HCT116 (cell line): ENCODE measurements around the gene BHMT. TPM values are rescaled to one million over a fixed set of nuclear protein-coding genes. Genes with fewer than 3 reads are reported as not detected.
A peak's percentile ranks its signal among the peaks of the same experiment; 100 is the strongest.

Source experiments
- ATAC-seq: fragments of 200-7000 bp; cut with Tn5 transposase; 2 replicates; pipeline ENCODE4 v1.9.1; 2020; ENCODE audit warnings: mild to moderate bottlenecking, moderate library complexity
- BruUV-seq: library from RNA; stranded (reverse); fragments of 400-500 nt; replicated peaks from 2 replicates; lab custom pipeline; 2021; lab: Mats Ljungman, UMichigan
- CTCF ChIA-PET: fragments of 300-600 bp; sonication (Branson Sonifier 250); formaldehyde crosslinking; loops from one replicate; lab custom pipeline; 2021; ENCODE audit warnings: antibody characterized with exemption; lab: Charles Lee
- POLR2A ChIA-PET: fragments of 300-600, 350-600 bp; sonication (Branson Sonifier 250); formaldehyde crosslinking; loops from one replicate; lab custom pipeline; 2021; ENCODE audit warnings: antibody characterized with exemption; lab: Charles Lee
- RAD21 ChIA-PET, 2 experiments: fragments of 300-600 bp; sonication (Branson Sonifier 250); formaldehyde crosslinking; loops; one replicate each; lab custom pipeline; 2023; ENCODE audit warnings: low total read pairs in 2 of 2; ENCODE audit not compliant: uncharacterized antibody in 2 of 2, unreplicated experiment in 2 of 2, low non-redundant PET in 1 of 2; lab: Charles Lee
- DNase-seq: peaks from one replicate; pipeline ENCODE4 v3.0.0-alpha.2; 2010; ENCODE audit warnings: low read depth, low spot score
- H2AFZ ChIP-seq: fragments of 200-600 bp; shearing (Covaris generic), sonication (generic); 2 replicates; pipeline ENCODE4 v1.6.1; 2017; ENCODE audit warnings: low read depth, mixed run types, mixed read lengths, antibody characterized with exemption, low read length; ENCODE audit not compliant: poor library complexity, severe bottlenecking
- H3K27ac ChIP-seq: 2 replicates; pipeline ENCODE4 v1.5.1; 2012; ENCODE audit warnings: low read depth, low read length
- H3K27me3 ChIP-seq: fragments of 200-600 bp; sonication (generic); 2 replicates; pipeline ENCODE4 v1.6.1; 2016; ENCODE audit warnings: mixed run types, low read length, mixed read lengths; ENCODE audit not compliant: insufficient read depth
- H3K36me3 ChIP-seq, 2 experiments: fragments of 200-500 bp in 1 of 2; fragments of 200-600 bp in 1 of 2; sonication (Bioruptor generic) in 1 of 2; sonication (generic) in 1 of 2; 2 replicates each; pipeline versions ENCODE4 v1.5.1 to v1.6.1; 2014 to 2016; ENCODE audit warnings: low read length in 2 of 2, inconsistent platforms in 1 of 2, mixed read lengths in 1 of 2, mixed run types in 1 of 2; ENCODE audit not compliant: insufficient read depth in 2 of 2, control insufficient read depth in 1 of 2
- H3K4me1 ChIP-seq, 2 experiments: fragments of 200-600 bp in 1 of 2; sonication (generic) in 1 of 2; 2 replicates each; pipeline versions ENCODE4 v1.5.1 to v1.6.1; 2012 to 2017; ENCODE audit warnings: low read length in 2 of 2, inconsistent platforms in 1 of 2, mild to moderate bottlenecking in 1 of 2, mixed read lengths in 1 of 2, mixed run types in 1 of 2, moderate library complexity in 1 of 2; ENCODE audit not compliant: insufficient read depth in 2 of 2, control insufficient read depth in 1 of 2
- H3K4me2 ChIP-seq: fragments of 200-600 bp; sonication (generic); 2 replicates; pipeline ENCODE4 v1.6.1; 2017; ENCODE audit warnings: mixed run types, low read length, mixed read lengths
- H3K4me3 ChIP-seq, 2 experiments: fragments of 200-600 bp in 1 of 2; sonication (generic) in 1 of 2; replicated peaks in 1 of 2; 2 replicates each; pipeline ENCODE4 v1.5.1; 2011 to 2016; ENCODE audit warnings: low read length in 2 of 2, control low read depth in 1 of 2, low read depth in 1 of 2, mild to moderate bottlenecking in 1 of 2, mixed read lengths in 1 of 2, mixed run types in 1 of 2
- H3K79me2 ChIP-seq: fragments of 200-600 bp; sonication (generic); 2 replicates; pipeline ENCODE4 v1.6.1; 2017; ENCODE audit warnings: mild to moderate bottlenecking, mixed run types, low read length, moderate library complexity, mixed read lengths; ENCODE audit not compliant: insufficient read depth
- H3K9ac ChIP-seq: fragments of 200-600 bp; sonication (generic); 2 replicates; pipeline ENCODE4 v1.6.1; 2016; ENCODE audit warnings: low read length, mixed read lengths
- H3K9me2 ChIP-seq: fragments of 200-600 bp; sonication (generic), shearing (Covaris generic); 2 replicates; pipeline ENCODE4 v1.6.1; 2017; ENCODE audit warnings: mixed run types, mild to moderate bottlenecking, moderate library complexity; ENCODE audit not compliant: insufficient read depth
- H3K9me3 ChIP-seq, 2 experiments: fragments of 200-500 bp in 1 of 2; fragments of 200-600 bp in 1 of 2; sonication (Bioruptor generic) in 1 of 2; sonication (generic) in 1 of 2; 2 replicates each; pipeline ENCODE4 v1.6.1; 2014 to 2017; ENCODE audit warnings: low read length in 2 of 2, mixed read lengths in 2 of 2, inconsistent platforms in 1 of 2, low read depth in 1 of 2, mild to moderate bottlenecking in 1 of 2, mixed run types in 1 of 2, moderate library complexity in 1 of 2; ENCODE audit not compliant: control insufficient read depth in 1 of 2, insufficient read depth in 1 of 2
- H4K20me1 ChIP-seq: fragments of 200-600 bp; sonication (generic), shearing (Covaris generic); 2 replicates; pipeline ENCODE4 v1.6.1; 2017; ENCODE audit warnings: mixed run types, mild to moderate bottlenecking, moderate library complexity; ENCODE audit not compliant: insufficient read depth
- CEBPB ChIP-seq: IDR thresholded peaks from 2 replicates; pipeline ENCODE4 v1.6.1; 2012; ENCODE audit warnings: low read depth
- EZH2phosphoT487 ChIP-seq: fragments of 200-600 bp; IDR thresholded peaks from 2 replicates; pipeline ENCODE4 v1.6.1; 2018; ENCODE audit warnings: antibody characterized with exemption, borderline replicate concordance
- JUND ChIP-seq: IDR thresholded peaks from 2 replicates; pipeline ENCODE4 v1.6.1; 2012
- MAX ChIP-seq: IDR thresholded peaks from 2 replicates; pipeline ENCODE4 v1.6.1; 2012
- POLR2A ChIP-seq: IDR thresholded peaks from 2 replicates; pipeline ENCODE4 v1.7.0; 2011; ENCODE audit warnings: borderline replicate concordance; ENCODE audit not compliant: insufficient read depth, insufficient read length; ENCODE audit errors: extremely low read depth
- SIN3A ChIP-seq: IDR thresholded peaks from 2 replicates; pipeline ENCODE4 v1.6.1; 2012; ENCODE audit warnings: low read depth
- intact Hi-C: fragments of 100-400 bp; cut with micrococcal nuclease; formaldehyde crosslinking; loops from 2 replicates; pipeline ENCODE4 v1.10.0; 2022
- total RNA-seq: library from RNA; stranded (reverse); gene quantifications from one replicate; pipeline ENCODE4 v1.2.1, GENCODE V29; 2021; ENCODE audit not compliant: unreplicated experiment
- TF ChIP-seq, protein P1 (sequence below), 3 experiments: fragments of 200-600 bp in 1 of 3; sonication (generic) in 1 of 3; IDR thresholded peaks in 2 of 3; conservative IDR thresholded peaks in 1 of 3; 2 replicates each; pipeline ENCODE4 v1.5.1; 2012 to 2017; ENCODE audit warnings: low read depth in 2 of 3, low read length in 2 of 3, antibody characterized with exemption in 1 of 3, borderline replicate concordance in 1 of 3, control low read depth in 1 of 3, mild to moderate bottlenecking in 1 of 3, mixed read lengths in 1 of 3, mixed run types in 1 of 3, moderate library complexity in 1 of 3; ENCODE audit not compliant: insufficient read depth in 1 of 3
- TF ChIP-seq, protein P2 (sequence below): IDR thresholded peaks from 2 replicates; pipeline ENCODE4 v1.6.1; 2012; ENCODE audit warnings: low read depth

Gene BHMT
- total RNA-seq, 1 experiment from 2014 or later, result 0.44 TPM

DNA sequence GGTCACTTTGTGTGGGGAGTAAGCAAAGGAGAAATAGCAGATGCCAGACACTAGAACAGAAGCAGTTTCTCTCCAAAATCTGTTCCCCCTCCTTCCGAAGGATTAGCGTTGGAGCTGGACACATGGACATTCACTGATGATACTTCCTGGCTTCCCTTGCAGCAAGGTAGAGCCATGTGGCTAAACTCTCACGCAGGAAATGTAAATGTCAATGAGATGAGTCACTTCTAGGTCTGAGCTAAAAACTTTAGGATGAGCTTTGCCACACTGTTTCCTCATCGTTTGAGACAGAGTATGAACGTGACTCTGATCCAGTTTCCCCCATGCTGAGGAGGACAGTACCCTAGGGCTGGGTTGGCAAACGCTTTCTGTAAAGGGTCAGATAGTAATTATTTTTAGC lies 37.0 kb upstream of the BHMT start:
- Histone ChIP-seq H3K9ac (no peak overlapping the region), H2AFZ (no peak overlapping the region), H3K4me1 (peaks cover 0 to 8% of the 10 kb centered on the region in 2 experiments; a peak in 2 of 4 replicates), H3K4me3 (no peak overlapping the region), H3K79me2 (no peaks in the 10 kb centered on the region), H3K9me3 (peaks cover 0 to 3% of the 10 kb centered on the region in 2 experiments; a peak in 1 of 4 replicates), H3K9me2 (no peaks in the 10 kb centered on the region), H4K20me1 (no peaks in the 10 kb centered on the region), H3K27me3 (no peaks in the 10 kb centered on the region), H3K4me2 (no peak overlapping the region), H3K36me3 (no peaks in the 10 kb centered on the region), H3K27ac (no peak overlapping the region)
- DNase-seq, result no peak
- TF ChIP-seq MAX, result peak; percentile 41
- no peak for TF ChIP-seq CEBPB
- peak; percentile 13; the same call in 1 of the 2 replicates for TF ChIP-seq JUND
- no peak for TF ChIP-seq POLR2A
- TF ChIP-seq SIN3A, result no peak
- TF ChIP-seq EZH2phosphoT487, result no peak
- BruUV-seq, result no TSS peak
- ChIA-PET CTCF (no interaction called here), POLR2A (no interaction called here), RAD21 (no interaction called here)
- ATAC-seq, result no peak; the same call in 1 of the 2 replicates
- intact Hi-C loops, result no loop called here

GRCh38 chr5:79075646-79076426 lies 35.8 kb upstream of the BHMT start:
- ATAC-seq, result no peak
- CTCF ChIA-PET, result no interaction called here
- H3K9me3 ChIP-seq, result peaks cover 0 to 3% of the 10 kb centered on the region in 2 experiments; a peak in 1 of 4 replicates

More at GRCh38 chr5:79075646-79076426, 35.8 kb upstream of the BHMT start:
- Histone ChIP-seq H3K79me2 (no peaks in the 10 kb centered on the region), H3K4me1 (peaks cover 0 to 8% of the 10 kb centered on the region in 2 experiments; a peak in 2 of 4 replicates), H3K27me3 (no peaks in the 10 kb centered on the region), H3K9me2 (no peaks in the 10 kb centered on the region), H3K36me3 (no peaks in the 10 kb centered on the region), H4K20me1 (no peaks in the 10 kb centered on the region), H2AFZ (no peak overlapping the region), H3K4me3 (no peak overlapping the region), H3K4me2 (no peak overlapping the region), H3K9ac (no peak overlapping the region), H3K27ac (no peak overlapping the region)
- BruUV-seq, result no TSS peak
- DNase-seq, result no peak
- intact Hi-C loops, result no loop called here
- ChIA-PET RAD21 (no interaction called here), POLR2A (no interaction called here)
- TF ChIP-seq, protein P1, sequence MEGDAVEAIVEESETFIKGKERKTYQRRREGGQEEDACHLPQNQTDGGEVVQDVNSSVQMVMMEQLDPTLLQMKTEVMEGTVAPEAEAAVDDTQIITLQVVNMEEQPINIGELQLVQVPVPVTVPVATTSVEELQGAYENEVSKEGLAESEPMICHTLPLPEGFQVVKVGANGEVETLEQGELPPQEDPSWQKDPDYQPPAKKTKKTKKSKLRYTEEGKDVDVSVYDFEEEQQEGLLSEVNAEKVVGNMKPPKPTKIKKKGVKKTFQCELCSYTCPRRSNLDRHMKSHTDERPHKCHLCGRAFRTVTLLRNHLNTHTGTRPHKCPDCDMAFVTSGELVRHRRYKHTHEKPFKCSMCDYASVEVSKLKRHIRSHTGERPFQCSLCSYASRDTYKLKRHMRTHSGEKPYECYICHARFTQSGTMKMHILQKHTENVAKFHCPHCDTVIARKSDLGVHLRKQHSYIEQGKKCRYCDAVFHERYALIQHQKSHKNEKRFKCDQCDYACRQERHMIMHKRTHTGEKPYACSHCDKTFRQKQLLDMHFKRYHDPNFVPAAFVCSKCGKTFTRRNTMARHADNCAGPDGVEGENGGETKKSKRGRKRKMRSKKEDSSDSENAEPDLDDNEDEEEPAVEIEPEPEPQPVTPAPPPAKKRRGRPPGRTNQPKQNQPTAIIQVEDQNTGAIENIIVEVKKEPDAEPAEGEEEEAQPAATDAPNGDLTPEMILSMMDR (IDR thresholded peaks at IDR 0.05 in 2 of 3, conservative IDR thresholded peaks at IDR 0.05 in 1 of 3; ENCODE audit: borderline replicate concordance in 1 of 3, insufficient read depth in 1 of 3, low read depth in 2 of 3, low read length in 2 of 3), result 0 out of 6 replicates have a peak, but pooled peaks of 1 of the 3 experiments have one; percentile 5
- TF ChIP-seq, protein P2, sequence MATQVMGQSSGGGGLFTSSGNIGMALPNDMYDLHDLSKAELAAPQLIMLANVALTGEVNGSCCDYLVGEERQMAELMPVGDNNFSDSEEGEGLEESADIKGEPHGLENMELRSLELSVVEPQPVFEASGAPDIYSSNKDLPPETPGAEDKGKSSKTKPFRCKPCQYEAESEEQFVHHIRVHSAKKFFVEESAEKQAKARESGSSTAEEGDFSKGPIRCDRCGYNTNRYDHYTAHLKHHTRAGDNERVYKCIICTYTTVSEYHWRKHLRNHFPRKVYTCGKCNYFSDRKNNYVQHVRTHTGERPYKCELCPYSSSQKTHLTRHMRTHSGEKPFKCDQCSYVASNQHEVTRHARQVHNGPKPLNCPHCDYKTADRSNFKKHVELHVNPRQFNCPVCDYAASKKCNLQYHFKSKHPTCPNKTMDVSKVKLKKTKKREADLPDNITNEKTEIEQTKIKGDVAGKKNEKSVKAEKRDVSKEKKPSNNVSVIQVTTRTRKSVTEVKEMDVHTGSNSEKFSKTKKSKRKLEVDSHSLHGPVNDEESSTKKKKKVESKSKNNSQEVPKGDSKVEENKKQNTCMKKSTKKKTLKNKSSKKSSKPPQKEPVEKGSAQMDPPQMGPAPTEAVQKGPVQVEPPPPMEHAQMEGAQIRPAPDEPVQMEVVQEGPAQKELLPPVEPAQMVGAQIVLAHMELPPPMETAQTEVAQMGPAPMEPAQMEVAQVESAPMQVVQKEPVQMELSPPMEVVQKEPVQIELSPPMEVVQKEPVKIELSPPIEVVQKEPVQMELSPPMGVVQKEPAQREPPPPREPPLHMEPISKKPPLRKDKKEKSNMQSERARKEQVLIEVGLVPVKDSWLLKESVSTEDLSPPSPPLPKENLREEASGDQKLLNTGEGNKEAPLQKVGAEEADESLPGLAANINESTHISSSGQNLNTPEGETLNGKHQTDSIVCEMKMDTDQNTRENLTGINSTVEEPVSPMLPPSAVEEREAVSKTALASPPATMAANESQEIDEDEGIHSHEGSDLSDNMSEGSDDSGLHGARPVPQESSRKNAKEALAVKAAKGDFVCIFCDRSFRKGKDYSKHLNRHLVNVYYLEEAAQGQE, result no peak
